ENCODE results near the gene BDH1.

GRCh38 chr3:197583371-197583770 lies 27.6 kb upstream of the BDH1 start:
- TF ChIP-seq CTCF (IDR thresholded peaks at IDR 0.05) (no peak), POLR2A (IDR thresholded peaks at IDR 0.05) (no peak)

All from esophagus squamous epithelium (tissue), 4 donors.